MM.1S (cell line): ENCODE measurements around the gene FUT8.

ENCODE experiments used
- EZH2 ChIP-seq: fragments of 300-600 bp; sonication (generic); optimal IDR thresholded peaks from 2 replicates; pipeline ENCODE3; 2017; ENCODE audit warnings: low read depth, mild to moderate bottlenecking, antibody characterized with exemption, low read length, mixed read lengths
- EZH2phosphoT487 ChIP-seq: fragments of 300-600 bp; sonication (generic); IDR thresholded peaks from 2 replicates; pipeline ENCODE4 v1.6.1; 2018; ENCODE audit warnings: antibody characterized with exemption, low read length
- TF ChIP-seq, protein P1 (sequence below): fragments of 300-600 bp; sonication (generic); IDR thresholded peaks from 2 replicates; pipeline ENCODE4 v1.5.1; 2016; ENCODE audit warnings: antibody characterized with exemption, low read length, mixed read lengths

DNA sequence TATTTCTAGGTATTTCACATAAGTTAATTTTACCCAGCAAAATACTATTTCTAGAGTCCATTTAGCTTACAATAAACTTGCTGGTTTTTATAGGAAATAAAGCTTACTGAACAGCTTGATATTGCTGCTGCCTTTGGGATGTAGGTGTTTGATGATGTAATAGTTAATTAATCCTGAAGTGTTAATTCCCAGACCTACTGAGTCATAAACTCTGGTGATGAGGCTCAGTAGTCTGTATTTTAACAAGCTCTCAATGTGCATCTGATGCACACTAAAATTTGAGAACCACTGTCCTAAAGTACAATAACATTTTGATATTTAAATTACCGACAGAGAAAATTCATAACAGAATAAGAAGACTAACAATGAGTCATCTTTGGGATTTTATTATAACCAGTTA lies 168.4 kb downstream of the FUT8 start:
- TF ChIP-seq, protein P1, sequence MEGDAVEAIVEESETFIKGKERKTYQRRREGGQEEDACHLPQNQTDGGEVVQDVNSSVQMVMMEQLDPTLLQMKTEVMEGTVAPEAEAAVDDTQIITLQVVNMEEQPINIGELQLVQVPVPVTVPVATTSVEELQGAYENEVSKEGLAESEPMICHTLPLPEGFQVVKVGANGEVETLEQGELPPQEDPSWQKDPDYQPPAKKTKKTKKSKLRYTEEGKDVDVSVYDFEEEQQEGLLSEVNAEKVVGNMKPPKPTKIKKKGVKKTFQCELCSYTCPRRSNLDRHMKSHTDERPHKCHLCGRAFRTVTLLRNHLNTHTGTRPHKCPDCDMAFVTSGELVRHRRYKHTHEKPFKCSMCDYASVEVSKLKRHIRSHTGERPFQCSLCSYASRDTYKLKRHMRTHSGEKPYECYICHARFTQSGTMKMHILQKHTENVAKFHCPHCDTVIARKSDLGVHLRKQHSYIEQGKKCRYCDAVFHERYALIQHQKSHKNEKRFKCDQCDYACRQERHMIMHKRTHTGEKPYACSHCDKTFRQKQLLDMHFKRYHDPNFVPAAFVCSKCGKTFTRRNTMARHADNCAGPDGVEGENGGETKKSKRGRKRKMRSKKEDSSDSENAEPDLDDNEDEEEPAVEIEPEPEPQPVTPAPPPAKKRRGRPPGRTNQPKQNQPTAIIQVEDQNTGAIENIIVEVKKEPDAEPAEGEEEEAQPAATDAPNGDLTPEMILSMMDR, result no peak
- TF ChIP-seq EZH2phosphoT487 (no peak), EZH2 (no peak)
